HL-60 (cell line): ENCODE data around the gene FYN.

Experiments used
- CTCF ChIP-seq: IDR thresholded peaks from one replicate; pipeline ENCODE4 v1.5.1; 2011; ENCODE audit warnings: low read length, control low read depth, inconsistent platforms; ENCODE audit not compliant: insufficient read depth
- GABPA ChIP-seq: IDR thresholded peaks from 2 replicates; pipeline ENCODE4 v1.6.1; 2012; ENCODE audit warnings: low read depth
- POLR2AphosphoS5 ChIP-seq: IDR thresholded peaks from 2 replicates; pipeline ENCODE4 v1.6.1; 2012; ENCODE audit warnings: low read depth
- REST ChIP-seq: IDR thresholded peaks from 2 replicates; pipeline ENCODE4 v1.6.1; 2012; ENCODE audit warnings: low read depth; ENCODE audit not compliant: insufficient replicate concordance

GRCh38 chr6:111711476-111711875 lies 161.8 kb downstream of the FYN start:
- no peak for TF ChIP-seq CTCF
- no peak for TF ChIP-seq REST
- no peak for TF ChIP-seq POLR2AphosphoS5
- TF ChIP-seq GABPA, result no peak
